Panc1 (cell line): ENCODE data around the gene CES3.

Source experiments
- CTCF ChIP-seq: fragments of 450-650 bp; IDR thresholded peaks from 2 replicates; pipeline ENCODE4 v1.5.1; 2017; ENCODE audit warnings: mild to moderate bottlenecking
- TF ChIP-seq, protein P1 (sequence below), 2 experiments: IDR thresholded peaks; 2 replicates each; pipeline ENCODE4 v1.6.1; 2011 to 2012; ENCODE audit warnings: low read depth in 2 of 2, control low read depth in 1 of 2, low read length in 1 of 2, mild to moderate bottlenecking in 1 of 2, moderate library complexity in 1 of 2; ENCODE audit not compliant: insufficient read depth in 1 of 2

DNA sequence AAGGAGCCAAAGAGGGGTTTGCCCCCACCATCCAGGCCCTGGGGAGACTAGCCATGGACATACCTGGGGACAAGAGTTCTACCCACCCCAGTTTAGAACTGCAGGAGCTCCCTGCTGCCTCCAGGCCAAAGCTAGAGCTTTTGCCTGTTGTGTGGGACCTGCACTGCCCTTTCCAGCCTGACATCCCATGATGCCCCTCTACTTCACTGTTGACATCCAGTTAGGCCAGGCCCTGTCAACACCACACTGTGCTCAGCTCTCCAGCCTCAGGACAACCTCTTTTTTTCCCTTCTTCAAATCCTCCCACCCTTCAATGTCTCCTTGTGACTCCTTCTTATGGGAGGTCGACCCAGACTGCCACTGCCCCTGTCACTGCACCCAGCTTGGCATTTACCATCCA lies 48.1 kb downstream of the CES3 start:
- TF ChIP-seq, protein P1, sequence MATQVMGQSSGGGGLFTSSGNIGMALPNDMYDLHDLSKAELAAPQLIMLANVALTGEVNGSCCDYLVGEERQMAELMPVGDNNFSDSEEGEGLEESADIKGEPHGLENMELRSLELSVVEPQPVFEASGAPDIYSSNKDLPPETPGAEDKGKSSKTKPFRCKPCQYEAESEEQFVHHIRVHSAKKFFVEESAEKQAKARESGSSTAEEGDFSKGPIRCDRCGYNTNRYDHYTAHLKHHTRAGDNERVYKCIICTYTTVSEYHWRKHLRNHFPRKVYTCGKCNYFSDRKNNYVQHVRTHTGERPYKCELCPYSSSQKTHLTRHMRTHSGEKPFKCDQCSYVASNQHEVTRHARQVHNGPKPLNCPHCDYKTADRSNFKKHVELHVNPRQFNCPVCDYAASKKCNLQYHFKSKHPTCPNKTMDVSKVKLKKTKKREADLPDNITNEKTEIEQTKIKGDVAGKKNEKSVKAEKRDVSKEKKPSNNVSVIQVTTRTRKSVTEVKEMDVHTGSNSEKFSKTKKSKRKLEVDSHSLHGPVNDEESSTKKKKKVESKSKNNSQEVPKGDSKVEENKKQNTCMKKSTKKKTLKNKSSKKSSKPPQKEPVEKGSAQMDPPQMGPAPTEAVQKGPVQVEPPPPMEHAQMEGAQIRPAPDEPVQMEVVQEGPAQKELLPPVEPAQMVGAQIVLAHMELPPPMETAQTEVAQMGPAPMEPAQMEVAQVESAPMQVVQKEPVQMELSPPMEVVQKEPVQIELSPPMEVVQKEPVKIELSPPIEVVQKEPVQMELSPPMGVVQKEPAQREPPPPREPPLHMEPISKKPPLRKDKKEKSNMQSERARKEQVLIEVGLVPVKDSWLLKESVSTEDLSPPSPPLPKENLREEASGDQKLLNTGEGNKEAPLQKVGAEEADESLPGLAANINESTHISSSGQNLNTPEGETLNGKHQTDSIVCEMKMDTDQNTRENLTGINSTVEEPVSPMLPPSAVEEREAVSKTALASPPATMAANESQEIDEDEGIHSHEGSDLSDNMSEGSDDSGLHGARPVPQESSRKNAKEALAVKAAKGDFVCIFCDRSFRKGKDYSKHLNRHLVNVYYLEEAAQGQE (IDR thresholded peaks at IDR 0.05; ENCODE audit: insufficient read depth in 1 of 2, low read depth in 2 of 2, low read length in 1 of 2) = no peak
- no peak for TF ChIP-seq CTCF
